NCI-H1105 treated with DMSO at 0.1 percent for 48 hours (cell line): ENCODE measurements around the gene TPRG1L.
A peak's percentile ranks its signal among the peaks of the same experiment; 100 is the strongest.
"Not testable (repeated sequence)": the region's sequence is repeated elsewhere in the genome, so short reads cannot be mapped to it uniquely, and the experiment has no call there.

Experiments
- DNase-seq: peaks from one replicate; lab custom pipeline; 2025; lab: John Stamatoyannopoulos, UW

TPRG1L gene

GRCh38 chr1:3609769-3610526 lies 14.9 kb upstream of the TPRG1L start:
- no peak for DNase-seq

GRCh38 chr1:3610527-3611169 lies 14.2 kb upstream of the TPRG1L start:
- DNase-seq, result peak; percentile 16

- DNase-seq, result peak; percentile 86
Measured at GRCh38 chr1:3611170-3612019, 13.4 kb upstream of the TPRG1L start, which contains the start of gene MEGF6. Gene MEGF6 (minus strand): TSS chr1:3611508. CDS start chr1:3611268, 240 bp downstream.

GRCh38 chr1:3612123-3612522 lies 12.7 kb upstream of the TPRG1L start:
- no peak for DNase-seq

GRCh38 chr1:3614755-3615742 lies 9.8 kb upstream of the TPRG1L start:
- no peak for DNase-seq

GRCh38 chr1:3616861-3617260 lies 8.0 kb upstream of the TPRG1L start:
- no peak for DNase-seq

- no peak for DNase-seq
Measured at GRCh38 chr1:3617806-3618345, 6.9 kb upstream of the TPRG1L start.

- no peak for DNase-seq
Measured at GRCh38 chr1:3618531-3618880, 6.3 kb upstream of the TPRG1L start.

GRCh38 chr1:3618881-3619671 lies 5.7 kb upstream of the TPRG1L start:
- peak; percentile 65 for DNase-seq

- DNase-seq, result no peak
Measured at GRCh38 chr1:3620708-3621107, 4.1 kb upstream of the TPRG1L start.

- DNase-seq, result peak; percentile 48
Measured at GRCh38 chr1:3621151-3621671, 3.6 kb upstream of the TPRG1L start.

GRCh38 chr1:3622102-3622501 lies 2.7 kb upstream of the TPRG1L start:
- not testable (repeated sequence) for DNase-seq

- DNase-seq, result no peak
Measured at GRCh38 chr1:3623441-3624199, 1.2 kb upstream of the TPRG1L start.

GRCh38 chr1:3625151-3625907 lies 514 bp downstream of the TPRG1L start:
- DNase-seq, result peak; percentile 51

- no peak for DNase-seq
Measured at GRCh38 chr1:3626025-3626424, 1.2 kb downstream of the TPRG1L start.

GRCh38 chr1:3627515-3628253 lies 2.9 kb downstream of the TPRG1L start:
- DNase-seq, result no peak

GRCh38 chr1:3628445-3628844 lies 3.6 kb downstream of the TPRG1L start:
- DNase-seq, result no peak
